PC-9 (cell line): ENCODE data around the gene IFNLR1.

Source experiments
- CTCF ChIP-seq: fragments of 200-600 bp; sonication (generic); conservative IDR thresholded peaks from 2 replicates; pipeline ENCODE4 v1.6.1; 2017; ENCODE audit warnings: mixed run types, antibody characterized with exemption, mild to moderate bottlenecking, moderate library complexity
- EZH2 ChIP-seq: fragments of 200-600 bp; sonication (generic); IDR thresholded peaks from 2 replicates; pipeline ENCODE4 v1.8.0; 2017; ENCODE audit warnings: antibody characterized with exemption, low read depth

GRCh38 chr1:24212376-24212775 is 25.3 kb upstream of the IFNLR1 start:
- TF ChIP-seq CTCF (no peak), EZH2 (no peak)
